Measurements from ENCODE around the gene CTBP2.

CTBP2 gene

GRCh38 chr10:125003146-125003900, 157.0 kb downstream of the CTBP2 start:
- DNase-seq = no peak

- no peak for DNase-seq
These were observed 157.8 kb downstream of the CTBP2 start for GRCh38 chr10:125002423-125003145.

GRCh38 chr10:125002047-125002422, 158.3 kb downstream of the CTBP2 start:
- no peak for DNase-seq

GRCh38 chr10:125001313-125002046, 158.9 kb downstream of the CTBP2 start:
- DNase-seq = no peak

- DNase-seq = no peak
These were observed 159.7 kb downstream of the CTBP2 start for GRCh38 chr10:125000366-125001312.

- DNase-seq = no peak
These were observed 160.7 kb downstream of the CTBP2 start for GRCh38 chr10:124999433-125000365.

GRCh38 chr10:124998624-124999291, 161.6 kb downstream of the CTBP2 start:
- DNase-seq = no peak

GRCh38 chr10:124997771-124998623, 162.4 kb downstream of the CTBP2 start:
- DNase-seq = no peak

GRCh38 chr10:124997306-124997705, 163.1 kb downstream of the CTBP2 start:
- no peak for DNase-seq

- no peak for DNase-seq
These were observed 163.5 kb downstream of the CTBP2 start for GRCh38 chr10:124996854-124997215.

- DNase-seq = no peak
These were observed 164.1 kb downstream of the CTBP2 start for GRCh38 chr10:124996127-124996853.

- no peak for DNase-seq
These were observed 164.8 kb downstream of the CTBP2 start for GRCh38 chr10:124995605-124996004.

GRCh38 chr10:124994573-124995473, 165.5 kb downstream of the CTBP2 start:
- no peak for DNase-seq

GRCh38 chr10:124993736-124994451, 166.5 kb downstream of the CTBP2 start:
- no peak for DNase-seq

- DNase-seq = no peak
These were observed 167.0 kb downstream of the CTBP2 start for GRCh38 chr10:124993345-124993708.

GRCh38 chr10:124992462-124993344, 167.7 kb downstream of the CTBP2 start:
- DNase-seq = no peak

All from NCI-H1417 treated with DMSO at 0.1 percent for 48 hours (cell line).